Measurements from ENCODE around the gene CYP19A1.

Gene CYP19A1

DNA sequence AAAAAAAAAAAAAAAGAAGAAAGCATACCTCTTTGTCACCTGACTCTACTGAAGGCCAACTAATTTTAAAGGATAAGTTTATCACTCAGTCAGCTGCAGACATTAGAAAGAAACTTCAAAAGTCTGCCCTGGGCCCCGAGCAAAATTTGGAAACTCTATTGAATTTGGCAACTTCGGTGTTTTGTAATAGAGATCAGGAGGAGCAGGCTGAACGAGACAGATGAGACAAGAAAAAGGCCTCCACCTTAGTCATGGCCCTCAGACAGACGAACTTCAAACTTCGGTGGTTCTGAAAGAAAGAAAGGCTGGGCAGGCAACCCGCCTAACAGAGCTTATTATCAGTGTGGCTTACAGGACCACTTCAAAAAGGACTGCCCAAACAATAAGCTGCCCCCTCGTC is 21.6 kb upstream of the CYP19A1 start:
- DNase-seq (ENCODE audit: low spot score) = no peak

DNA sequence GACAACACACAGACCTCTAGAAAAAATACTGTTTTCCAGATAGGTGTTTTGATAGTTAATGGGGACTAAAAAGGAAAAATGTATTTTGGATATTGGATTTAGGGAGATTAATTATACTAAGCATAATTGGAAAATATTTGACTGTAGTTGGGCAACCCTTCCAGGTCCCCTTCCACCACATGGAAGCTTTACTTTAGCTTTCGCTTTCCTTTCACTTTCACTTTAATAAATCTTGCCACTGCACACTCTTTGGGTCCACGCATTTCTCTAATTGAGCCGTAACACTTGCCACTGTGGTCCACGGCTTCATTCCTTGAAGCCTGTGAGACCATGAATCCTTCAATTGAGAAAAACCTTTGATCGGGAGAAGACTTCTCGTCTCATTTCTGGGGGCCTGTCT is 18.6 kb upstream of the CYP19A1 start:
- no peak for DNase-seq (ENCODE audit: low spot score)

DNA sequence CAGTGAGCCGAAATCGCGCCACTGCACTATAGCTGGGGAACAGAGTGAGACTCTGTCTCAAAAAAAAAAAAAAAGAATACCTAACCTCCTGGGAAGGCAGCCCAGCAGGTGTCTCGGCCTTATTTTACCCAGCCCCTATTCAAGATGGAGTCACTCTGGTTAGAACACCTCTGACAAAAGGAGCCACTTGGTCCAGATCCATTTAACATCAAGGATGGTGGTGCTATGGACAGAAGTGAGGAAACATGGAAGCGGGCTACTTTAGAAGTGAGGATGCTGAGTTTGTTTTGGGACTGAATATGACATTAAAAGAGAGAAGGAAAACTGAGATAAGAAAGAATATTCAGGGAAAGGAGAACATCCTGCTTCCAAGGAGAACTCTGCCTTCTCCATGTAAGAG is 17.8 kb upstream of the CYP19A1 start:
- no peak for DNase-seq (ENCODE audit: low spot score)

DNA sequence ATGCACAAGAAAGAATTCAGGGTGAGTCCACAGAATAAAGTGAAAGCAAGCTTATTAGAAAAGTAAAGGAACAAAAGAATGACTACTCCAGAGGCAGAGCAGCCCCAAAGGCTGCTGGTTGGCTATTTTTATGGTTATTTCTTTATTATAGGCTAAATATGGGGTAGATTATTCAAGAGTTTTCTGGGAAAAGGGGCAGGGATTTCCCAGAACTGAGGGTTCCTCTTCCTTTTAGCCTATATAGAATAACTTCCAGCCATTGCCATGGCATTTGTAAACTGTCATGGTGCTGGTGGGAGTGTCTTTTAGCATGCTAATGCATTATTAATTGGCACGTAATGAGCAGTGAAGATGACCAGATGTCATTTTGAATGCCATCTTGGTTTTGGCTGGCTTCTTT is 16.7 kb upstream of the CYP19A1 start:
- DNase-seq (ENCODE audit: low spot score) = no peak

DNA sequence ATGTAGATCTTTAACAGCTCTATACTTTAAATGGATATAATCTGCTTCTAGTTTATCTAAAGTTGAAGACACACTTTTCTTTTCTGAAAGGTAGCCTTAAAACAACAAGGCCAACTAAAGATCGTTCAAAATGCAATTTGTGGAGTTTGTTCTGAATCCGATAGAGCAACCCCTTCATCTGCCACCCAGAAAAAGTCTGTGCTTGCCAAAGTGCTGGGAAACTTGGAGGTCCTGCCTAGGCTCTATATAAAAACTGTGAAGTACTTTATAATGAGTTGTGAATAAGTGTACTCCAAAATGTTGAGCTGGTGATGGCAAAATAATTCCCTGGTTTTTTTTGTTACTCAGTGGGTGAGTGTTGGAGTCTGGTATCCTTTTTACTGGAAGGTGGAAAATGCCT is 15.6 kb upstream of the CYP19A1 start:
- DNase-seq (ENCODE audit: low spot score) = no peak

DNA sequence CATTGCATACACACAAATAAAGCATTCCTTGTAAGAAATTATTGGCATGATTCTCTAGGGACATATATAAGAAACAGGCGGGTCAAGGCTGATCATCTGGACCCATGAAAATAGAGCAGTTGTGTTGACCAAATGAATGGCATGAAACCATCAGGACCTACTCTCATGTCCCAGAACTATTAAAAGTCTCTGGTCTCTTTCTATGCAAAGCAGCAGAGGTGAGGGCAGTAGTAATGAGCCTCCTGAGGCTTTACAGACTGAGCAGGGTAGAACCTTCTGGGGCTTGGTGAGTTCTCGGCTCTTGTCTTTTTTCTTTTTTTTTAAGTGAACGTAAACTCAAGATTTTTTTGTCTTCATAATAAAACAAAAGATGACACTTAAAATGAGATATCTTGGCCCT is 12.3 kb upstream of the CYP19A1 start:
- no peak for DNase-seq (ENCODE audit: low spot score)

DNA sequence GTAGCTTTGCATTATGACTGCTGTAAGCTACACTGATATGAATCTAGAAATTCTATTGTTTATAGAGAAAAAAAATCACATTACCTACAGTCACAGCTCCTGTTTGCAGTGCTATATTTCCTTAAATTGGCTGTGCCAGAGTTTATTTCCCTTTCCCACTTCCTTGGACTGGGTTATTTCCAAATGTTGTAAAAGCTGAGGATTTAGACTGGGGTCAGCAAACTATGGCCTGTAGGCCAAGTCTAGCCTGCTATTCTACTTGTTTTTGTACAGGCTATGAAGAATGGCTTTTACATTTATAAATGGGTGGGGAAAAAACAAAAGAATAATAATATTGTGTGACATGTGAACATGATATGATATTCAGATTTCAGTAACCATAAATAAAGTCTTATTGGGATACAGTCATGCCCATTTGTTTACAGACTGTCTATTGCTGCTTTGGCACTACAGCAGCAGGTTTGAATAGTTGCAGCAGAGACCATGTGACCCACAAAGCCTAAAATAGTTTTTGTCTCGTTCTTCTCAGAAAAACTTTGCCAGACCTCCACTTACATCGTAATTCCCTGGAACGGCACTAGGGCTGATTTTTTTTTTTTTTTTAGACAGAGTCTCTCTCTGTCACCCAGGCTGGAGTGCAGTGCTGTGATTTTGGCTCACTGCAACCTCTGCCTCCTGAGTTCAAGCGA is 10.9 kb upstream of the CYP19A1 start:
- peak; percentile 77 for DNase-seq (ENCODE audit: low spot score)

DNA sequence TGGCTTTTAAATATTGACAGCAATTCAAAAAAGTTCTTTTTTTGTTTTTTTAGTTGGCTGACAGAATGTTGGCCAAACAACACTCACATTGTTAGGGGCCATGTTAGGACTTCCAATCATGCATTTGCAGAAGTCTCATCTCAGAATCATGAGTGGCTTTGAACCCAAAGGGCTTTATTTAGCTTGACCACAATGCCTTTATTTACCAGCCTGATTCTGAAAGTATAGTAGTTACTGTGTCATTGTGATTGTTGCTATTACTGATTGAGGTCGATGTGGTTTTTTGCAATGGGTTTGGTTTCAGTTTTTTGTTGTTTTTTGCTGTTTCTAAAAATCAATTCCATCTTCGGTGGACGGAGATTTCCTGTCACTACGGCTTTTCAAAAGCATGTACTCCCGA is 10.3 kb upstream of the CYP19A1 start:
- peak; percentile 98 for DNase-seq (ENCODE audit: low spot score)

DNA sequence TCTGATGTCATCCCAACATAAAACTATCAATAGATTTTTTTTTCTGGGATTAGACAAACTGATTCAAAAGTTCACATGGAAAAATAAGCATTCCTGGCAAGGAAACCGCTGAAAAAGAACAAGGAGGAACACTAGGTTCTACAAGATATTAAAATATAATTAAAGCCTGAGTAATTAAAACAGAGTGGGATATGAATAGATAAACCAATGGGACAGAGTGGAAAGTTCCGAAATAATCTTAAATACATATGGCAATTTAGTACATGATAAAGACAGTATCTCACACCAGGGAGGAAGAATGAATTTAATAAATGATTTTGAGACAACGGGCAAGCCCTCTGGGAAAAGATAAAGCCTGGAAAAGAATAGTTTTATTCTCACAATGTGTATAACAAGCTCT is 7.7 kb upstream of the CYP19A1 start:
- DNase-seq (ENCODE audit: low spot score) = no peak

DNA sequence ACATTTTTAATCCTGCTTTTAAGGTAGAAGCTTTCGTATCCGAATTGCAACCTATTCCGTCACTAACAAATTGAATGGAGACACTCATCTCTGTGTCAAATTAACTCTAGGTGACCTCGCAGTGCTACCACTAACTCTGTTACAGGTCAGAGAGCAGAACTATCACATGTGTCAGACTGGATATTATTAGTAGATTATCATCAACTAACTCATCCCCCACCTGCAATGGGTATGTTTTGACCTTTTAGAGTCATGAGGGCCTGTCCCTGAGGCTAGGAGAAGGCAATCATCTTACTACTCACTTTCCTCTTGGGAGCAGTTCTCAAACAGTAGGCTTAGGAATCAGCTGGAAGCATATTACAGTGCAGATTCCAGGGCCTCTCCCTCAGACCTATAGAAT is 5.1 kb upstream of the CYP19A1 start:
- no peak for DNase-seq (ENCODE audit: low spot score)

DNA sequence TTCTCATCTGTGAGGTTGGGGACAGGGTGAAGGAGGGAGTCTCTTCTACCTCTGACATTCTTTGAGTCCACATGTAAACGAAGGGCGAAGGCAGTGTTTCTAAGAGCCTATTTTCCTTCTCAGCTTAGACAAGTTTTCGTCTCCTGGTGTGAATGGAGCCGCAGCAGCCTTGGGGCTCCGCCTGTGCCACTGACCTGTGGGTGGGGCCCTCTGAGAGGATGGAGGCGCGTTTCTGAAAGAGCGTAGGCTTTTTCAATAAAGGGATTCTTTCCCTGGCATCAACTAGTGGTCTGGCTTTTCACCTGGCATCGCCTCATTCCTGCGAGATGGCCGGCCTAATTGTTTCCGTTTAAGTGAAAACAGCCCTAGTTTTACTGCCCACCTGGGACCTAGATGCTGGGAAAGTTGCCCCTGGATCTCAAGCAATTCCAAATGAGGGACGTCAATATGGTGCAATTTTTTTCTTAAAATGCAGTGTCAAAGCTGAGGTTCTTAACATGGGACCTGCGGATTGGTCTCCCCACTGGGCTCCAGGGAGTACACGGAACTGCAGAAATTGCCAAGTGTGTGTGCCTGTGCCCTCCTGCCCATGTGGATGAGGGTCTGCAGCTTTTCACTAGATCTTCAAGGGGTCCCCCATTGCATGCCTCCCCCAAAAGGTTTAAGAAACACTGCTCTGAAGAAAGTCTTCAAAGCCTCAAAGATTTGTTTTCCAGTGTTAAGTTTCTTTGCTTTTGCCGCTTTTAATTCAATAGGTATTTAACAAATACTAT is 4.0 kb upstream of the CYP19A1 start:
- DNase-seq (ENCODE audit: low spot score) = no peak

DNA sequence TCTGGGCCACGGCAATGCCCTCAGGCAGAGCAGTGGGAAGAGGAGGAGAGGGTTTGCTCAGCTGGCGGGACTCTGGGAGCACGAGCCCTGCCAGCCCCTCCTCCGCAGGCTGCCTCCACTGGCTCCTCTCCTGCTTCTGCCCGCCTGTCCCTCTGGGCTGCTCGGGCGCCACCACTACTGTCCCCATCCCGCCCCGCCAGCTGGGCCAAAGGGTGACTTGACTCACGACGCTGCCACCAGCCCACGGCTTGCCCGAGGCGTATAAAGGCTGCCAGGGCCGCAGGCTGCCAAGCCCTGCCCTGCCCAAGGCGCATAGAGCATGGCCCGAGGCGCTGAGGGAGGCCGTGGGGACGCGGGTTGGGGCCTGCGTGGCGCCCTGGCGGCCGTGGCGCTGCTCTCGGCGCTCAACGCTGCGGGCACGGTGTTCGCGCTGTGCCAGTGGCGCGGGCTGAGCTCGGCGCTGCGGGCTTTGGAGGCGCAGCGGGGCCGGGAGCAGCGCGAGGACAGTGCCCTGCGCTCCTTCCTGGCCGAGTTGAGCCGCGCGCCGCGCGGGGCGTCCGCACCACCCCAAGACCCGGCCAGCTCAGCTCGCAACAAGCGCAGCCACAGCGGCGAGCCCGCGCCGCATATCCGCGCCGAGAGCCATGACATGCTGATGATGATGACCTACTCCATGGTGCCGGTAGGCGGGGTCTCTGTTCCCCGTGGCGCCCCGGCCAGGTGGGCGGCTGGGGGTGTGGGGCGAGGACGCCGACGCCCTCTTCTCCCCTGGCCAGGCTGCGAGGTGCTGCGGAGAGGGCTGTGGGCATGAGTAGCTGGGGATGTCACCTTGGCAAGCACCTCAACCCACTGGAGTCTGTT is 3.2 kb upstream of the CYP19A1 start, which contains the start of gene GLDN:
TSS of gene GLDN (plus strand) at position 290 of the 861 bp plus-strand sequence. CDS start at position 320, 30 bp downstream.
- DNase-seq (ENCODE audit: low spot score) = peak; percentile 87

DNA sequence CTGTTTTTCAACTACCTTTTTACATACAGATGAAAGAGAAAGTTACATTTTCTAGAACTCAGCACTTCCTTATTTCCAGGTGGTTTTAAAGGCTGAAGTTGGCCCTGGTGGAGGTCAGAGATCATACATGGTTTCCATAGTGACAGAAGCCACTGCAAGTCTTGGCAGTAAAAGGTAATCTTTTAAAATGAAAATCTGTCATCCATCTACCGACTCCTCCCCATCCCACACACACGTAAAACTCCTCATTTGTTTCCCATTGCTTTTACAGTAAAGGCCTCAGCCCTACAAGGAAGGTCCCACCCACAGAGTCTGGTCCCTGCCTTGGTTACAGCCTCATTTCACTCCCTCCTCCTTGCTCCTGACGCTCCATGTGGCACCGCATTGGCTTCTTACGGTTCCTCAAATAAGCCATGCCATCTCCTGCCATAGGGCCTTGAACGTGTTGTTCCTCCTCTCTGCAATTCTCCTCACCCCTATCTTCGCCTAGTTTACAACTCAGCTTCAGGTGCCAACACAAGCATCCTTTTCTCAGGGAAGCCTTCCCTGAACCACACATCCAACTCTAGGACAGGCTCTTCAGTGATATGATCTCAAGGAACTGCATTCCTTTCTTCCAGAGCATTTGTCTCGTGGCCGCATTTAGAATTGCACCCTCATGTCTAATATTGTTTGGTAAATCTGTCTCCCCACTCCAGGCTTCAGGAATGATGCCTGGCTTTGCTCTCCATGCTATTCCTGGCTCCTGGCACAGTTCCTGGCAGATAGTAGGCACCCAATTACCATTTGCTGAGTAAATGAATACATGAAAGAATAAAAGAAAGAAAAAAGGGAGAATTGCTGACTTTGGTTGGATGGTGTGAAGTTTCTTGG is 2.6 kb downstream of the CYP19A1 start:
- no peak for DNase-seq (ENCODE audit: low spot score)

DNA sequence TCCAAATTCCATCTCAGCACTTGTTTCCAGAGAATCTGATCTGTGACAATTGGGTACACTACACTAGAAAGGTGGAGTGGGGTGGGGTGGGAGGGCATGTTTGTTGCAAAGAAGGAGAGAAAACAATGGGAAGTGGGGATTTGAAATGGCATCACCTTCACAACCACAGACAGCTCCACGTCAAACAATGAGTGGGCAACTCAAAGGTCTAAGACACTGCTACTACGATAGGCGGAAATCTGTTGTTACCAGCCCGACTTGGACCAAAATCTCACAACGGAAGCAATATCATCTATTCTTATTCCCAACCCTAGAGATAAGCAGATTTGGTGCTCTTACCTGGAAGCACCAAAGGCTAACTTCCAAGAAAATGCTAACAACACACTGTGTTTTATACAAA is 3.3 kb downstream of the CYP19A1 start:
- DNase-seq (ENCODE audit: low spot score) = no peak

DNA sequence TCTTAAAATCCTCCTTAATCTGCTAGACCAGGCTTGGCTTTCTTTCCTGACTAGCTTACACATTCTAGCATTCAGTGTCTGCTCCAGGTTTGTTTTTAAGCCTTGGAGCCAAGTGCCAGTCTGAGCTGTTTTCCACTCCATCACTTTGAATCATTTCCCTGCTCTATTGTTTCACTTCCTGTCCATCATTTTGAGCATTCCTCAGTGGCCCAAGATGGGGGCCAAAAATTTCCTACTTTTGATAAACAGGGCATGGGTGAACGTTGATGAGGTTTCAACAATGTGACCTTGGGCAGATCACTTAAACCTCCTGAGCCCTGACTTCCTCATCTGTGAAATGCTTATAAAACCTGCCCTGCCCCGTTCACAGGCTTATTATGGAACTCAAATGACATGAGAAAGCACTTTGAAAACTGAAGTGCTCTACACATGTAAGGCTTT is 4.4 kb downstream of the CYP19A1 start:
- no peak for DNase-seq (ENCODE audit: low spot score)

DNA sequence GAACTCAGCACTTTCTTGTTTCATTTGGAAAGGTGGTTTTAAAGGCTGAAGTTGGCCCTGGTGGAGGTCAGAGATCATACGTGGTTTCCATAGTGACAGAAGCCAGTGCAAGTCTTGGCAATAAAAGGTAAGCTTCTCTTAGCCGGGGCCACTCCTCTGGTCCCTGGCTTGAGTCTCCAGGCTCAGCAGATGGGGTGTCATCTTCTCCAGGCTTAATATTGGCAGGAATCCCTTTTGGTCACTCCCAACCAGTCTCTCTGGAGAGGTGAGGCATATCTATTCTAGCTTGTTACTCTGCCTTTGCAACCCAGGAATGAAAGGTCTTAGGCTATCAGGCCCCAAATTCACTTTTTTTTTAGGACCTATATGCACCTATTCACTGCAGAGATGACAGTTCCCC is 4.8 kb downstream of the CYP19A1 start:
- DNase-seq (ENCODE audit: low spot score) = no peak

DNA sequence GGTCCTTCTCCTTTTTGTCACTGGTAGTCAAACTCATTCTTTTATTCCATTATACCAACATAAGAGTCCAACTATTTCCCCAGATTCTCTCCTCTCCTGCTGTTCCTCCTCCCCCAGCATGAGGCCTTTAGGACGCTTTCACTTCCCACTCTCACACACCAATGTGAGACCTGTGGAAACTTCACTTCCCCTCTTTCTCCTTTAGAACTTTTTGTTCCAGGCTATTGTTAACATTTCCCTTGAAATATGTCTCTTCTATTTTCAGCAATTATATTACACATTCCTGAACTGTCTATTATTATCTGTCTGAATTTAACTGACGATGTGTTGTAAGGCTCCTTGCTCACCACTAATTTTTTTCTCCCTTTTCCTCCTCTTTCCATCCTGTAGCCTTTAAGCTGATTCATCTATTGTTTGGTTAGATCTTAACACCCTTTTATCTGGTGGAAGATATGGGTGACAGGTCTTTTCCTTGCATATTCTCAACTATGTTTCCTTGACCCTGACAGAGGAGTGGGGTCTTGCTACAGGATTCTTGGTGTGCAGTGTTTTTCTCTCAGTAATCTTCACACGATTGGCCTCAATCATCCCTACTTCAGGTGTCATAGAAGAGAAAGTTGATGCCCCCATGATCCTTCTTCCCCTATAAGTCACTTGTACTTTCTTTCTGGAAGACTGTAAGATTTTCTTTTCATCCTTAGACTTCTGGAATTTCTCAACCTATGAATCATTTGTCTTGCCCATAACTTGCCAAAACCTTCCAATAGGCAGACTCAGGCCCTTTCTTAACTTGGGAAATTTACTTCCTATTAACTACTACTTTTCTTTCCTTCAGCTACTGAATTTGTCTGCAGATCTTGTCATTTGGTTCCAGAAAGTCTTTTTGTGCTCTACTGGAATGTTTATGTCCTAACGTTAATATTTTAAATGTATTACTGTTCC is 5.9 kb downstream of the CYP19A1 start:
- peak; percentile 80 for DNase-seq (ENCODE audit: low spot score)

DNA sequence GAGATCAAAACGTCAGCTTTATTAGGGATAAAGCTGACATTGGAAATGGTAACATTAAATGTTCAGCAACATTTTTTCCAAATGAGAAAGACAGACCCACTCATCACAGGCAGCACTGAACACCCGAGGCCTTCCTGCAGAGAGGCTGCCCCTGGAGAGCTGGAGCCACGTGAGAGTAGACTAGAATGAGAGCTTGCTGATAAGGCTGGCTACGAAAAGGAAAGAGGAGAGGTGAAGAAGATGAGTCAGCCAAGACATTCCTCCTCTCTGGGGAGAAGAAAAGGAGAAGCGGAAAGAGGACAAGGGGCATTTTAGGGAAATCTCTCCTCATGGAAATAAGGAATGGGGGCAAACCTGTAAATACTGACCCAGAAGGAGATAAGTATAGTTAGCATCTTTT is 7.3 kb downstream of the CYP19A1 start:
- DNase-seq (ENCODE audit: low spot score) = no peak

DNA sequence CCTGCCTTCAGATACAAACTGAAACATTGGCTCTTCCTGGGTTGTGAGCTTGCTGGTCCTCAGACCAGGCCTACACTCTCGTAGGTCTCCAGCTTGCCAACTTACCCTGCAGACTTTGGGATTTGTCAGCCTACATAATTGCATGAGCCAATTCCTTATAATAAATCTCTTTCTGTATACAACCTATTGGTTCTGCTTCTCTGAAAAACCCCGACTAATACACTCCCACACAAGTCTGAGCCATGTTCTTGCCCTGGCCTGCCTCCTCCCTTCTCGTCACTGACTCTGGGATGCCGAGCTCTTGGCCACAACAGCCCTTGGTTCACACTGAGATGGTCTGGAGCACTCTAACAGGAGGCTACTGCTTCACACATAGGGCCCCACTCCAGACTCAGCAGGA is 9.5 kb downstream of the CYP19A1 start:
- DNase-seq (ENCODE audit: low spot score) = no peak

DNA sequence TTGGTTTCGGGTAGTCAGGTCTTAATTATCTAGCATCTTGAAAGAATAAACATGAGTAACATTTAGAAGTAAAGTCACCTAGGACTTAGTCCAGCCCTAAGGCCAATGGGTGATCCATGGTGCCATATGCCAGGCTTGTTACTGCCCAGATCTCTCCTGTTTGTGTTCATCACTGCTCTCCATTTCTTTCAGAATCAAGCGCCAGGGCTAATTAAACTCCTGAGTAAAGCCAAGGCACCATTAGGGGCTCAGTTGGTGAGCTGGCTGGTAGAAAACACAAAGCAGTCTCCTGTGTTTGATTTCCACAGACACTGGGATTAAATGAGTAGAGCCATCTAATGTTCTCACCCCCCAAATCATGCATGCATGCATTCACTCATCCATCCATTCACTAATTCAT is 11.3 kb downstream of the CYP19A1 start:
- no peak for DNase-seq (ENCODE audit: low spot score)

DNA sequence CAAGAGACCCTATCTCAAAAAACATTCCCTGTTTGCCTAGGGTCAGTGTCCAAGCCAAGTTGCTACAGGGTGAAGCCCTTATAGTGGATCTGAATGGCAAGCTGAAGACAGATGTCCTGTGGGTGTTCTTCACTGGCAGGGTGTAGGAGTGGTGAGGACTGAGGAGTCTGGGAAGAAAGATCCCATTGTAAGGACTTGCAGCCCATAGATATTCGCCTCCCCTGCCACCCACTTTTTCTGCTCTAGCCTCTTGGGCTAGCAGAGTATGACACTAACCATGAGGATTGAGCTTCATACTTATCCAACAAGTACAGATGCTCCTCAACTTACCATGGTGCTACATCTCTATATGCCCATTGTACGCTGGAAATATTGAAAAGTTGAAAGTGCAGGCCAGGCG is 13.2 kb downstream of the CYP19A1 start:
- no peak for DNase-seq (ENCODE audit: low spot score)

Data from pons (tissue), 1 donor.